ENCODE results near the gene TNFRSF8. TPM values are rescaled to one million over a fixed set of nuclear protein-coding genes. Genes with fewer than 3 reads are reported as not detected.

The TNFRSF8 gene
- polyA plus RNA-seq, 2 of the 4 experiments (the other 2 are of a cell fraction), result 0.05 TPM; not detected in 1

DNA sequence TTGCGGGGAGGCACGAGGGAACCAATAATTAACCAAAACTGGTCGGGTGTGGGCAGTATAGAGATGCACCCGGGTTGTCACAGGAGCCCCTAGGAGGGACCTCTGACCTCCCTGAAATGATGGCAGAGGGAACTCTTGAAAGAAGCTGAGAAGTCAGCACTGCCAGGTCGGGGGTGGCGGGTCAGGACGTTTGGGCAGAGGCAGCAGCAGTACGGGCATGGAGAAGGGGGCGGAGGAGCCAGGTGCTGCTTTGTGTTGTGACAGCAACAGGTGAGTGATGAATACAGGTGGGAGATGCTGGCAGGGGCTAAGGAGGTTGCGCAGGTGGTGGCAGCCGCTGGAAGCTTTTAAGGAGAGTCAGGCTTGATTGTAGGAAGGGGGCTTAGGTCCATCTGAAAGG is 115.4 kb downstream of the TNFRSF8 start:
- Histone ChIP-seq H3K4me3 (no peak overlapping the region), H3K4me2 (no peak overlapping the region; the same call in 2 of the 3 replicates), H3K27ac (no peak overlapping the region), H3K4me1 (peaks cover 4% of the 10 kb centered on the region; the same call in 1 of the 3 replicates), H3K9me3 (no peaks in the 10 kb centered on the region)
- ChIA-PET POLR2A (no interaction called here), CTCF (interaction anchor here (1.2 to 1.7 kb wide), 3 partner anchors 30 to 56 kb away, joined by 3 to 5 read pairs (median 3); no protein-coding TSS in a partner anchor)
- ATAC-seq (no peak), DNase-seq (ENCODE audit: low read depth in 1 of 2, low spot score in 1 of 2) (no peak), FAIRE-seq (no peak)
- 52% methylated on average over 11 of the region's 11 CpGs for WGBS (ENCODE audit: missing lambda C conversion rate)
- TF ChIP-seq, protein P1, sequence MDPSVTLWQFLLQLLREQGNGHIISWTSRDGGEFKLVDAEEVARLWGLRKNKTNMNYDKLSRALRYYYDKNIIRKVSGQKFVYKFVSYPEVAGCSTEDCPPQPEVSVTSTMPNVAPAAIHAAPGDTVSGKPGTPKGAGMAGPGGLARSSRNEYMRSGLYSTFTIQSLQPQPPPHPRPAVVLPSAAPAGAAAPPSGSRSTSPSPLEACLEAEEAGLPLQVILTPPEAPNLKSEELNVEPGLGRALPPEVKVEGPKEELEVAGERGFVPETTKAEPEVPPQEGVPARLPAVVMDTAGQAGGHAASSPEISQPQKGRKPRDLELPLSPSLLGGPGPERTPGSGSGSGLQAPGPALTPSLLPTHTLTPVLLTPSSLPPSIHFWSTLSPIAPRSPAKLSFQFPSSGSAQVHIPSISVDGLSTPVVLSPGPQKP (IDR thresholded peaks at IDR 0.05; ENCODE audit: low read depth, low read length), result no peak
- TF ChIP-seq E2F6 (IDR thresholded peaks at IDR 0.05; ENCODE audit: borderline replicate concordance, low read depth) (no peak), RNF2 (IDR thresholded peaks at IDR 0.05; ENCODE audit: borderline replicate concordance, low read depth) (no peak), EHMT2 (IDR thresholded peaks at IDR 0.05; ENCODE audit: low read depth) (no peak), HEYL (CRISPR knock-in tag; IDR thresholded peaks at IDR 0.05) (no peak), ZC3H11A (IDR thresholded peaks at IDR 0.05) (no peak), TFCP2L1 (CRISPR knock-in tag; IDR thresholded peaks at IDR 0.05) (no peak), HES2 (IDR thresholded peaks at IDR 0.05) (no peak), CTCF (IDR thresholded peaks at IDR 0.05) (no peak), POLR2A (IDR thresholded peaks at IDR 0.05; ENCODE audit: low read length) (no peak), NFE2L2 (conservative IDR thresholded peaks at IDR 0.05; ENCODE audit: low read length) (no peak), USF2 (IDR thresholded peaks at IDR 0.05) (no peak)

GRCh38 chr1:12179111-12179519 is 116.0 kb downstream of the TNFRSF8 start:
- ChIA-PET POLR2A (no interaction called here), CTCF (interaction anchor here (1.2 to 1.7 kb wide), 2 partner anchors 30 to 52 kb away, joined by 3 to 5 read pairs; no protein-coding TSS in a partner anchor)
- H3K27ac ChIP-seq, result no peak overlapping the region
- no peak for FAIRE-seq
- no peaks in the 10 kb centered on the region for H3K9me3 ChIP-seq
- no peak overlapping the region for H3K4me2 ChIP-seq
- no peak for ATAC-seq
- no peak for DNase-seq (ENCODE audit: low read depth in 1 of 2, low spot score in 1 of 2)
- 65% methylated on average over 14 of the region's 17 CpGs for WGBS (ENCODE audit: missing lambda C conversion rate)
- peaks cover 7% of the 10 kb centered on the region; the same call in 2 of the 3 replicates for H3K4me1 ChIP-seq
- H3K4me3 ChIP-seq, result no peak overlapping the region
- TF ChIP-seq EHF (CRISPR knock-in tag; IDR thresholded peaks at IDR 0.05), result no peak
- TF ChIP-seq ESRRA (IDR thresholded peaks at IDR 0.05; ENCODE audit: borderline replicate concordance, low read length), result no peak
- no peak for TF ChIP-seq HDAC2 (IDR thresholded peaks at IDR 0.05)
- no peak for TF ChIP-seq NPAS2 (CRISPR knock-in tag; IDR thresholded peaks at IDR 0.05; ENCODE audit: borderline replicate concordance)
- TF ChIP-seq PBX3 (IDR thresholded peaks at IDR 0.05), result no peak

- H3K4me1 ChIP-seq, result peaks cover 10% of the 10 kb centered on the region; the same call in 2 of the 3 replicates
- ATAC-seq, result no peak
- ChIA-PET POLR2A (no interaction called here), CTCF (interaction anchor here (0.6 to 5.0 kb wide), 3 partner anchors 23 to 359 kb away, joined by 3 to 19 read pairs (median 4); no protein-coding TSS in a partner anchor)
- 73% methylated on average over 8 of the region's 8 CpGs for WGBS (ENCODE audit: missing lambda C conversion rate)
- H3K27ac ChIP-seq, result no peak overlapping the region
- H3K4me3 ChIP-seq, result no peak overlapping the region
- no peak for DNase-seq (ENCODE audit: low read depth in 1 of 2, low spot score in 1 of 2)
- no peak for FAIRE-seq
- no peak overlapping the region for H3K4me2 ChIP-seq
- no peaks in the 10 kb centered on the region for H3K9me3 ChIP-seq
- TF ChIP-seq TP53 (CRISPR knock-in tag; IDR thresholded peaks at IDR 0.05), result no peak
- no peak for TF ChIP-seq NPAS2 (CRISPR knock-in tag; IDR thresholded peaks at IDR 0.05; ENCODE audit: borderline replicate concordance)
- no peak for TF ChIP-seq HOXB13 (CRISPR knock-in tag; IDR thresholded peaks at IDR 0.05; ENCODE audit: low read depth)
- TF ChIP-seq ZNF302 (CRISPR knock-in tag; IDR thresholded peaks at IDR 0.05), result no peak
- no peak for TF ChIP-seq CEBPB (IDR thresholded peaks at IDR 0.05)
- TF ChIP-seq E2F6 (IDR thresholded peaks at IDR 0.05; ENCODE audit: borderline replicate concordance, low read depth), result no peak
- TF ChIP-seq USF2 (IDR thresholded peaks at IDR 0.05), result no peak
- TF ChIP-seq SMC3 (IDR thresholded peaks at IDR 0.05), result no peak
- TF ChIP-seq ZSCAN20 (CRISPR knock-in tag; IDR thresholded peaks at IDR 0.05), result no peak
- no peak for TF ChIP-seq RNF2 (IDR thresholded peaks at IDR 0.05; ENCODE audit: borderline replicate concordance, low read depth)
- no peak for TF ChIP-seq POLR2AphosphoS2 (conservative IDR thresholded peaks at IDR 0.05; ENCODE audit: low read length)
- no peak for TF ChIP-seq PBX3 (IDR thresholded peaks at IDR 0.05)
- no peak for TF ChIP-seq BHLHE40 (IDR thresholded peaks at IDR 0.05; ENCODE audit: low read depth, low read length)
These were observed 116.6 kb downstream of the TNFRSF8 start for GRCh38 chr1:12179676-12180075.

Data from A549 (cell line).